Activated naive CD4-positive, alpha-beta T cell treated with anti-CD3 and anti-CD28 coated beads, Interleukin-2, amount 50 U/mL, for 72 hours (primary cell): Measurements from ENCODE around the gene MED8. TPM values are rescaled to one million over a fixed set of nuclear protein-coding genes. Genes with fewer than 3 reads are reported as not detected.
A peak's percentile ranks its signal among the peaks of the same experiment; 100 is the strongest.

ENCODE experiments used
- ATAC-seq, 2 donors: fragments of 150-1000 bp; cut with Tn5 transposase; 2 replicates each; pipeline ENCODE4 v1.10.0; 2021; ENCODE audit warnings: mild to moderate bottlenecking in 2 of 2, moderate library complexity in 2 of 2
- DNase-seq, 2 donors: peaks; one replicate each; pipeline ENCODE4 v3.0.0; 2021 to 2022; ENCODE audit warnings: low spot score in 2 of 2
- H3K27ac Mint-ChIP-seq, 2 donors: one replicate each; pipeline ENCODE4 v1.8.0; 2022; ENCODE audit warnings: mild to moderate bottlenecking in 2 of 2, mixed read lengths in 2 of 2
- H3K36me3 Mint-ChIP-seq, 2 donors: one replicate each; pipeline ENCODE4 v1.8.0; 2022; ENCODE audit warnings: mixed read lengths in 2 of 2
- H3K9me3 Mint-ChIP-seq, 2 donors: one replicate each; pipeline ENCODE4 v1.8.0; 2022; ENCODE audit warnings: mixed read lengths in 2 of 2
- total RNA-seq, 2 donors: library from RNA; stranded (reverse); gene quantifications; one replicate each; pipeline ENCODE4 v1.2.3, GENCODE V29; 2022

The MED8 gene
- total RNA-seq, 2 donors from 2014 or later = 32.8 to 53.9 TPM

DNA sequence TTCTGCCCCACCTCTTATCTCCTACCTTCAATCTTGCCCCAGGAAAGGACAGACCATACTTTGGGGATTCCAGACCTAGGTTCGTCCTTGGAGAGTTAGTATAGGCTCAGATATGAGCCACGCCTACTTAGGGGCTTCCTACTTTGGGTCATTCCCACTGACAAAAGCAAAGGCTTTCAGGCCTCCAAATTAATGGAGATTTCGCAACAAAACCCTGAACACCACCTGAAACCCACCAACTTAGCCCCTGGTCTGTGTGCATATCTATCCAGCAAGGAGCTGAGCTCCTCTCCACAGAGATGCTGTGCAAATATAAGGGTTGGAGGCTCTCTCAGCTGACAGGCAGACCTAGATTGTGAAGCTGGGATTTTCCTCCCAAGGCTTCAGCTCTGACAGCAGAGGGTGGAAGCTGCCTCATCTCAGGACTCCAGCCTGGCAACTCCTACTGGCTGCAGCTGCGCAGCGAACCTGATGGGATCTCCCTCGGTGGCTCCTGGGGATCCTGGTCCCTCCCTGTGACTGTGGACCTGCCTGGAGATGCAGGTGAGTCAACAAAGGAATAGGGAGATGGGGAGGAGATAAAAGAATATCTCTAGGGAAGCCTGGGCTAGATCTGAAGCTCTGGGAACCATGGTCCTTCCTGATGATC is 49.9 kb downstream of the MED8 start:
- Mint-ChIP-seq H3K36me3 (no peaks in the 10 kb centered on the region), H3K27ac (no peak overlapping the region), H3K9me3 (no peaks in the 10 kb centered on the region)
- DNase-seq (peak in 1 of 2 donors; percentile 26), ATAC-seq (no peak)

DNA sequence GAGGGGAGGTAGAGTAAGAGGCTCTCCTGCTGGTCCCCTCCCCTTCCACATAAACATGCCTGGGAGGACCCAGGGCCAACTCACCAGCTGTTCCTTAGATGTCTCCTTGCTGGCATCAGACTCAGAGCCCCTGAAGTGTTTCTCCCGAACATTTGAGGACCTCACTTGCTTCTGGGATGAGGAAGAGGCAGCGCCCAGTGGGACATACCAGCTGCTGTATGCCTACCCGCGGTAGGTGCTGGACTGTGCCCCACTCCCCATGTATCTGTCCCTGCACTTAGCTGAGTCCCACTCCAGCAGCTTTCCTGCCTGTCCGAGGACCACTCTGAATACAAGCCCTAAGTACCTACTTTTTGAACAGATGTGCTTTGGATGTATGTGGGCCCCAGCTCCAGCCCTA is 51.6 kb downstream of the MED8 start:
- Mint-ChIP-seq H3K27ac (no peak overlapping the region), H3K36me3 (no peaks in the 10 kb centered on the region), H3K9me3 (no peaks in the 10 kb centered on the region)
- ATAC-seq (no peak), DNase-seq (peak in 1 of 2 donors; percentile 14)

DNA sequence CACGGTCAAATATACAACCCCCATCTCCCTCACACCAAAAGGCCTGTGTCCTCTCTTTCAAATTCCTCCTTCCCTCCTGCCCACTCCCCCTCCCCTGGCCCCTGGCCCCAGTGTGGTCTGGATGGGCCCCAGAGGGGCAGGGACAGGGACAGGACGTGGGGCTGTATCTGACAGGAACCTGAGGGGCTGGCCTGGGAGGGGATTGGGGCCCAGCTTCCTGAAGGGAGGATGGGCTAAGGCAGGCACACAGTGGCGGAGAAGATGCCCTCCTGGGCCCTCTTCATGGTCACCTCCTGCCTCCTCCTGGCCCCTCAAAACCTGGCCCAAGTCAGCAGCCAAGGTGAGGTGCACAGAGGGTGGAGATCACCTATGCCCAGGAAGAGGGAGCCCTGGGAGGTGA is 52.0 kb downstream of the MED8 start, which contains the start of gene MPL:
Gene MPL (plus strand): TSS at position 231 of the 400 bp plus-strand sequence. CDS start 31 bp downstream, at position 262.
- H3K36me3 Mint-ChIP-seq = no peaks in the 10 kb centered on the region
- DNase-seq (peak in 1 of 2 donors; percentile 45), ATAC-seq (no peak)
- no peaks in the 10 kb centered on the region for H3K9me3 Mint-ChIP-seq
- H3K27ac Mint-ChIP-seq = no peak within 1 kb of the TSS

DNA sequence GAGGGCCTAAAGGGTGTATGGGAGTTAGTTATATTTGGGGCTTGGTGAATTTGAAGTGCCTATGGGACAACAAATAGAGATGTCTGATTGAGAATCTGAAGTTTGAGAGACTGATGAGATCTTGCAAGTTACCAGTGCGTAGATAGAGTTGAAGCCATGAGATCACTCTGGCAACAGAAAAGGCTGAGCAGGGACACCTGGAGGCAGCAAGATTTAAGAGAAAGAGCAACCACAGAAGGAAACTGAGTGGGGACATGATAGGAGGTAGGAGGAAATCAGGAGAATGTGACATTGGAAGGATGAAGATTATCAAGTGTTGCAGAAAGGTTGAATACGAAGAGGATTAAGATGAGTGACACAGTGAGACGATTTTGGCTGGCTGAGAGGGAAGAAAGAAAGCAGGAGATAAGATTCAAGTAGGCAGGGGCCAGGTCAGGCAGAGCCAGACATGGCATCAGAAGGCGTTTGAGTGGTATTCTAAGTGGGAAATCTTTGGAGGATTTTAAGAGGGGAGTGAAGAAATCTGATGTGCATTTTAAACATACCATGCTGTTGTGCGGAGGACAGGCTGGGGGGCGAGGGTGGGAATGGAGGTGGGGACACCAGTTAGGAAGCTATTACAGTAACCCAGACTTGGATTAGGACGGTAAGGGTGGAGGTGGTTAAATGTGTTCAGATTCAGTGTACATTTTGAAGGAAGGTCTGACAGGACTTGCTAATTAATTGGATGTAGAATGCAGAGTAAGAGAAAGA is 55.0 kb downstream of the MED8 start:
- peak overlapping the region in 1 of 2 donors; percentile 1 for H3K27ac Mint-ChIP-seq

More for the DNA sequence above, 55.0 kb downstream of the MED8 start:
- Mint-ChIP-seq H3K9me3 (no peaks in the 10 kb centered on the region), H3K36me3 (no peaks in the 10 kb centered on the region)
- ATAC-seq = no peak
- DNase-seq = no peak

Other genes with a start within 250 kb of the MED8 start
- gene EBNA1BP2, start 217.5 kb downstream of the MED8 start, total RNA-seq = 10 to 100 TPM; 50.2 to 83.4 TPM
- gene CFAP57, start 217.5 kb downstream of the MED8 start, total RNA-seq = under 1 TPM; 0.37 to 0.61 TPM
- under 1 TPM in 1 of 2 donors, not detected in 1; 0.18 TPM for gene TMEM125, start 119.8 kb downstream of the MED8 start, total RNA-seq
- gene C1orf210, start 104.2 kb downstream of the MED8 start, total RNA-seq = not detected
- gene TIE1, start 88.8 kb downstream of the MED8 start, total RNA-seq = under 1 TPM; 0.36 to 0.49 TPM
- not detected for gene MPL, start 52.0 kb downstream of the MED8 start, total RNA-seq
- 100 to 1,000 TPM; 127 to 328 TPM for gene CDC20, start 30.8 kb downstream of the MED8 start, total RNA-seq
- 10 to 100 TPM; 53.2 to 61.0 TPM for gene ELOVL1, start 21.8 kb downstream of the MED8 start, total RNA-seq
- 10 to 100 TPM; 52.1 to 52.2 TPM for gene SZT2, start 99 bp upstream of the MED8 start, total RNA-seq
- 10 to 100 TPM in 1 of 2 donors, 1 to 10 TPM in 1; 9.2 to 26.3 TPM for gene HYI, start 64.1 kb upstream of the MED8 start, total RNA-seq
- gene PTPRF, start 141.1 kb upstream of the MED8 start, total RNA-seq = 10 to 100 TPM in 1 of 2 donors, under 1 TPM in 1; 0.25 to 21.9 TPM